Right atrium auricular region (tissue), 2 donors: ENCODE data around the gene EIF3A. TPM values are rescaled to one million over a fixed set of nuclear protein-coding genes. Genes with fewer than 3 reads are reported as not detected.

Experiments used
- DNase-seq: peaks from one replicate; pipeline ENCODE4 v3.0.0-alpha.2; 2019; ENCODE audit warnings: low spot score
- H3K27ac ChIP-seq, 2 donors: fragments of 200-600 bp; sonication (generic); 1 replicate in 1 of 2; 2 replicates in 1 of 2; pipeline ENCODE4 v1.5.1; 2016 to 2019
- H3K27me3 ChIP-seq, 2 donors: fragments of 200-600 bp; sonication (generic); one replicate each; pipeline versions ENCODE4 v1.5.1 to v1.6.0; 2017 to 2019
- H3K36me3 ChIP-seq: fragments of 200-600 bp; sonication (generic); one replicate; pipeline ENCODE4 v1.5.1; 2016
- H3K4me1 ChIP-seq, 2 donors: fragments of 200-600 bp; sonication (generic); one replicate each; pipeline versions ENCODE4 v1.5.1 to v1.6.0; 2017 to 2019
- H3K4me3 ChIP-seq, 2 donors: fragments of 200-600 bp; sonication (generic); 1 replicate in 1 of 2; 2 replicates in 1 of 2; pipeline ENCODE4 v1.5.1; 2017 to 2019; ENCODE audit warnings: mild to moderate bottlenecking in 1 of 2, moderate library complexity in 1 of 2
- H3K9me3 ChIP-seq, 2 donors: fragments of 200-600 bp; sonication (generic); one replicate each; pipeline ENCODE4 v1.5.1; 2019
- CTCF ChIP-seq, 2 donors: fragments of 200-600 bp; sonication (generic); IDR thresholded peaks; one replicate each; pipeline ENCODE4 v1.5.1; 2019; ENCODE audit warnings: antibody characterized with exemption in 2 of 2
- total RNA-seq, 2 donors: library from RNA; depleted of rRNA; stranded (reverse); fragments of >200 nt; gene quantifications; one replicate each; pipeline ENCODE4 v1.1.0, GENCODE V29; 2016

Gene EIF3A
- total RNA-seq, 2 donors from 2014 or later: 69.8 to 76.9 TPM

- Histone ChIP-seq H3K27ac (no peak overlapping the region), H3K27me3 (no peaks in the 10 kb centered on the region), H3K4me3 (no peak overlapping the region), H3K9me3 (peaks cover 0 to 21% of the 10 kb centered on the region in 2 donors), H3K36me3 (no peaks in the 10 kb centered on the region), H3K4me1 (no peaks in the 10 kb centered on the region)
- TF ChIP-seq CTCF (IDR thresholded peaks at IDR 0.05): no peak
- no peak for DNase-seq
Measured at GRCh38 chr10:118985576-118985975, 95.0 kb downstream of the EIF3A start.

Other genes starting within 250 kb of the EIF3A start
- gene NANOS1, start 51.1 kb downstream of the EIF3A start, total RNA-seq: 1 to 10 TPM; 5.2 to 7.8 TPM
- 10 to 100 TPM; 25.9 to 31.4 TPM for gene DENND10, start 23.3 kb upstream of the EIF3A start, total RNA-seq
- gene SFXN4, start 84.9 kb upstream of the EIF3A start, total RNA-seq: 10 to 100 TPM; 31.3 to 49.6 TPM
- 100 to 1,000 TPM; 168 to 250 TPM for gene PRDX3, start 98.0 kb upstream of the EIF3A start, total RNA-seq
- 10 to 100 TPM; 19.2 to 53.8 TPM for gene GRK5, start 126.8 kb upstream of the EIF3A start, total RNA-seq